ENCODE results near the gene SOX13. TPM values are rescaled to one million over a fixed set of nuclear protein-coding genes. Genes with fewer than 3 reads are reported as not detected.

Gene SOX13
- polyA plus RNA-seq, 1 donor (not counting 4 experiments of a cell fraction or from before 2014, with no cell fraction given), result 4.9 TPM

DNA sequence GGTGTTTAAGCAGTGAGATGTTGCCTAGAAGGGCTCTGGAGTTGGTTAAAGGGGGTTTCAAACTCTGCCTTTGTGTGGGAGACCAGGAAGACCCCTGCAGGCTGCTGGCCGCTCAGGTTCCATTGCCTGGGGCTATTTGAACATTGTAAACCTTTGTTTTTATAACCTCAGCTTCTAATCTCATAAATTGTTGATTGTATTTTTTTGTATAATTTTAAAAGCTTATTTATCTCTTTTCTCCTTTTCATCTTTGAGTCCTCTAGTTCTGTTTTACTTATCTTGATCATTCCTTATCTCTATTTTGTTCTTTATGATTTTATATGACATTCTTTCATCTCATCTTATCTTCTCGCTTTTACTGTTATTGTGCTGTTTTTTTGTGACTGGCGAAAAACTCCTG lies 45.5 kb upstream of the SOX13 start:
- Histone ChIP-seq H3K9me1 (ENCODE audit: control insufficient read depth, extremely low read depth, insufficient read depth, low read length) (no peaks in the 10 kb centered on the region), H2AFZ (ENCODE audit: control insufficient read depth, low read length) (no peak overlapping the region), H3K4me2 (ENCODE audit: control insufficient read depth, extremely low read depth, insufficient read depth, low read depth, low read length) (no peak overlapping the region), H3K27ac (ENCODE audit: control insufficient read depth, insufficient read depth, low read length) (no peak overlapping the region), H3K27me3 (ENCODE audit: control insufficient read depth, extremely low read depth, insufficient read depth, low read length) (peaks cover 16% of the 10 kb centered on the region), H3K79me2 (ENCODE audit: control insufficient read depth, insufficient read depth, low read length) (no peaks in the 10 kb centered on the region), H3K9ac (ENCODE audit: control insufficient read depth, extremely low read depth, insufficient read depth, low read length) (no peak overlapping the region), H3K9me3 (ENCODE audit: control insufficient read depth, low read depth, low read length) (no peaks in the 10 kb centered on the region), H3K4me1 (ENCODE audit: control insufficient read depth, extremely low read depth, insufficient read depth, low read length) (no peaks in the 10 kb centered on the region), H4K20me1 (ENCODE audit: control insufficient read depth, extremely low read depth, insufficient read depth, low read length) (no peaks in the 10 kb centered on the region), H3K4me3 (ENCODE audit: control insufficient read depth in 2 of 3, extremely low read depth in 1 of 3, insufficient read depth in 2 of 3, low read depth in 1 of 3, low read length in 3 of 3) (no peak overlapping the region), H3K36me3 (ENCODE audit: control insufficient read depth in 2 of 2, extremely low read depth in 1 of 2, insufficient read depth in 2 of 2, low read length in 2 of 2) (no peaks in the 10 kb centered on the region)
- dilution Hi-C loops (cut with MboI; ENCODE audit: extremely low pct_ligation_motif_present, low sequenced_read_pairs), result no loop called here
- FAIRE-seq, result no peak
- TF ChIP-seq, protein P1, sequence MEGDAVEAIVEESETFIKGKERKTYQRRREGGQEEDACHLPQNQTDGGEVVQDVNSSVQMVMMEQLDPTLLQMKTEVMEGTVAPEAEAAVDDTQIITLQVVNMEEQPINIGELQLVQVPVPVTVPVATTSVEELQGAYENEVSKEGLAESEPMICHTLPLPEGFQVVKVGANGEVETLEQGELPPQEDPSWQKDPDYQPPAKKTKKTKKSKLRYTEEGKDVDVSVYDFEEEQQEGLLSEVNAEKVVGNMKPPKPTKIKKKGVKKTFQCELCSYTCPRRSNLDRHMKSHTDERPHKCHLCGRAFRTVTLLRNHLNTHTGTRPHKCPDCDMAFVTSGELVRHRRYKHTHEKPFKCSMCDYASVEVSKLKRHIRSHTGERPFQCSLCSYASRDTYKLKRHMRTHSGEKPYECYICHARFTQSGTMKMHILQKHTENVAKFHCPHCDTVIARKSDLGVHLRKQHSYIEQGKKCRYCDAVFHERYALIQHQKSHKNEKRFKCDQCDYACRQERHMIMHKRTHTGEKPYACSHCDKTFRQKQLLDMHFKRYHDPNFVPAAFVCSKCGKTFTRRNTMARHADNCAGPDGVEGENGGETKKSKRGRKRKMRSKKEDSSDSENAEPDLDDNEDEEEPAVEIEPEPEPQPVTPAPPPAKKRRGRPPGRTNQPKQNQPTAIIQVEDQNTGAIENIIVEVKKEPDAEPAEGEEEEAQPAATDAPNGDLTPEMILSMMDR (optimal IDR thresholded peaks at IDR 0.05 in 1 of 3, IDR thresholded peaks at IDR 0.05 in 1 of 3, conservative IDR thresholded peaks at IDR 0.05 in 1 of 3; ENCODE audit: extremely low read depth in 1 of 3, insufficient read depth in 2 of 3, low read length in 3 of 3), result no peak
- no peak for TF ChIP-seq EZH2 (IDR thresholded peaks at IDR 0.05; ENCODE audit: low read length)
- no peak for DNase-seq (ENCODE audit: low read depth, low spot score)

DNA sequence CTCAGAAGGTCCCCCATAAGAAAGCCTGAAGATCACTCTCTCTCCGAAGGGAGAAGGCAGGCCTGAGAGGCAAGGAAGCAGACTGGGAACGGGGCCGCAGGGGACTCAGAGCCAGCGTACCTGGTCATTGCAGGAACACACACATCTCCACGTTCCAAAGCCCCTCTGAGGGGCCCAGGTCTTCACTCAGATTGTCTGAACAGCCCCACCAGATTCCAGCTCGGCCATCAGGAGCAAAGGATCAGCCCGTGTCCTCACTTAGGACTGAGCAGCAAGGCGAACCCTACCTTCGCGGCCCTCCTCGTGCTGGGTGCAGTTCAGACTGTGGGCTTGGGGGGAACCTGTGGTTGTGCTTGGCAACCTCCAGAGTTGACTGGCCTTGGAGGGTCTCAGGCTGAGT lies 43.9 kb upstream of the SOX13 start:
- H2AFZ ChIP-seq (ENCODE audit: control insufficient read depth, low read length), result no peak overlapping the region
- H3K36me3 ChIP-seq (ENCODE audit: control insufficient read depth in 2 of 2, extremely low read depth in 1 of 2, insufficient read depth in 2 of 2, low read length in 2 of 2), result no peaks in the 10 kb centered on the region
- TF ChIP-seq, protein P1 (optimal IDR thresholded peaks at IDR 0.05 in 1 of 3, IDR thresholded peaks at IDR 0.05 in 1 of 3, conservative IDR thresholded peaks at IDR 0.05 in 1 of 3; ENCODE audit: extremely low read depth in 1 of 3, insufficient read depth in 2 of 3, low read length in 3 of 3), result no peak
- dilution Hi-C loops (cut with MboI; ENCODE audit: extremely low pct_ligation_motif_present, low sequenced_read_pairs), result no loop called here
- no peak overlapping the region for H3K27ac ChIP-seq (ENCODE audit: control insufficient read depth, insufficient read depth, low read length)
- no peaks in the 10 kb centered on the region for H3K4me1 ChIP-seq (ENCODE audit: control insufficient read depth, extremely low read depth, insufficient read depth, low read length)
- DNase-seq (ENCODE audit: low read depth, low spot score) (no peak), FAIRE-seq (no peak)
- H3K9ac ChIP-seq (ENCODE audit: control insufficient read depth, extremely low read depth, insufficient read depth, low read length), result no peak overlapping the region
- peaks cover 16% of the 10 kb centered on the region for H3K27me3 ChIP-seq (ENCODE audit: control insufficient read depth, extremely low read depth, insufficient read depth, low read length)
- H3K9me1 ChIP-seq (ENCODE audit: control insufficient read depth, extremely low read depth, insufficient read depth, low read length), result no peaks in the 10 kb centered on the region
- H3K4me3 ChIP-seq (ENCODE audit: control insufficient read depth in 2 of 3, extremely low read depth in 1 of 3, insufficient read depth in 2 of 3, low read depth in 1 of 3, low read length in 3 of 3), result no peak overlapping the region
- H4K20me1 ChIP-seq (ENCODE audit: control insufficient read depth, extremely low read depth, insufficient read depth, low read length), result no peaks in the 10 kb centered on the region
- H3K4me2 ChIP-seq (ENCODE audit: control insufficient read depth, extremely low read depth, insufficient read depth, low read depth, low read length), result no peak overlapping the region
- H3K9me3 ChIP-seq (ENCODE audit: control insufficient read depth, low read depth, low read length), result no peaks in the 10 kb centered on the region
- H3K79me2 ChIP-seq (ENCODE audit: control insufficient read depth, insufficient read depth, low read length), result no peaks in the 10 kb centered on the region
